PC-9 (cell line): ENCODE results near the gene MMD. TPM values are rescaled to one million over a fixed set of nuclear protein-coding genes. Genes with fewer than 3 reads are reported as not detected.
"Not testable (repeated sequence)": the region's sequence is repeated elsewhere in the genome, so short reads cannot be mapped to it uniquely, and the experiment has no call there.

Source experiments
- BruUV-seq: library from RNA; stranded (reverse); fragments of 400-500 nt; replicated peaks from 2 replicates; lab custom pipeline; 2021; lab: Mats Ljungman, UMichigan
- CTCF ChIA-PET: fragments of 300-600 bp; sonication (Branson Sonifier 250); formaldehyde crosslinking; loops from one replicate; lab custom pipeline; 2022; ENCODE audit warnings: antibody characterized with exemption; lab: Charles Lee
- POLR2A ChIA-PET: fragments of 300-600 bp; sonication (Branson Sonifier 250); formaldehyde crosslinking; loops from one replicate; lab custom pipeline; 2022; ENCODE audit warnings: antibody characterized with exemption; ENCODE audit not compliant: unreplicated experiment; lab: Charles Lee
- DNase-seq, 2 experiments: peaks; one replicate each; pipeline versions ENCODE4 v3.0.0 to v3.0.0-alpha.2; 2015 to 2022; ENCODE audit warnings: mixed read lengths in 1 of 2
- H2AFZ ChIP-seq: fragments of 200-600 bp; sonication (generic); 2 replicates; pipeline ENCODE4 v1.8.1; 2017; ENCODE audit warnings: antibody characterized with exemption
- H3F3A ChIP-seq: fragments of 200-600 bp; sonication (generic); 2 replicates; pipeline ENCODE4 v1.8.1; 2017; ENCODE audit warnings: antibody characterized with exemption, mild to moderate bottlenecking, low read depth; ENCODE audit not compliant: insufficient read depth
- H3K27ac ChIP-seq: fragments of 200-600 bp; sonication (generic); 2 replicates; pipeline ENCODE4 v1.6.1; 2016; ENCODE audit warnings: mixed run types
- H3K27me3 ChIP-seq: fragments of 200-600 bp; sonication (generic); 2 replicates; pipeline ENCODE4 v1.6.1; 2016; ENCODE audit warnings: low read depth, mixed run types; ENCODE audit not compliant: insufficient read depth
- H3K36me3 ChIP-seq: fragments of 200-600 bp; sonication (generic); 2 replicates; pipeline ENCODE4 v1.6.1; 2016; ENCODE audit warnings: low read depth, mixed run types
- H3K4me1 ChIP-seq: fragments of 200-600 bp; sonication (generic); replicated peaks from 2 replicates; pipeline ENCODE4 v1.6.1; 2016; ENCODE audit warnings: mixed run types; ENCODE audit not compliant: insufficient read depth
- H3K4me2 ChIP-seq: fragments of 200-600 bp; sonication (generic); 2 replicates; pipeline ENCODE4 v1.6.1; 2017; ENCODE audit warnings: mixed run types
- H3K4me3 ChIP-seq: fragments of 200-600 bp; sonication (generic); 2 replicates; pipeline ENCODE4 v1.6.1; 2016; ENCODE audit warnings: mixed run types
- H3K79me2 ChIP-seq: fragments of 200-600 bp; sonication (generic); 2 replicates; pipeline ENCODE4 v1.6.1; 2017; ENCODE audit warnings: low read depth, mixed run types
- H3K9me2 ChIP-seq: fragments of 200-600 bp; sonication (generic); 2 replicates; pipeline ENCODE4 v1.8.1; 2017; ENCODE audit warnings: mild to moderate bottlenecking; ENCODE audit not compliant: insufficient read depth
- H3K9me3 ChIP-seq: fragments of 200-600 bp; sonication (generic); 2 replicates; pipeline ENCODE4 v1.8.1; 2016; ENCODE audit warnings: low read depth; ENCODE audit not compliant: insufficient read depth
- H4K20me1 ChIP-seq: fragments of 200-600 bp; sonication (generic); 2 replicates; pipeline ENCODE4 v1.8.1; 2017; ENCODE audit not compliant: insufficient read depth
- EZH2 ChIP-seq: fragments of 200-600 bp; sonication (generic); IDR thresholded peaks from 2 replicates; pipeline ENCODE4 v1.8.0; 2017; ENCODE audit warnings: antibody characterized with exemption, low read depth
- intact Hi-C: fragments of 100-400 bp; cut with micrococcal nuclease; formaldehyde crosslinking; loops from one replicate; pipeline ENCODE4 v1.10.0; 2022; ENCODE audit not compliant: unreplicated experiment
- total RNA-seq: library from RNA; stranded (reverse); gene quantifications from 2 replicates; pipeline ENCODE4 v1.2.3, GENCODE V29; 2021
- TF ChIP-seq, protein P1 (sequence below): fragments of 200-600 bp; sonication (generic); conservative IDR thresholded peaks from 2 replicates; pipeline ENCODE4 v1.6.1; 2017; ENCODE audit warnings: mixed run types, antibody characterized with exemption, mild to moderate bottlenecking, moderate library complexity

Gene MMD
- total RNA-seq, 1 experiment from 2014 or later, result 7.2 TPM

DNA sequence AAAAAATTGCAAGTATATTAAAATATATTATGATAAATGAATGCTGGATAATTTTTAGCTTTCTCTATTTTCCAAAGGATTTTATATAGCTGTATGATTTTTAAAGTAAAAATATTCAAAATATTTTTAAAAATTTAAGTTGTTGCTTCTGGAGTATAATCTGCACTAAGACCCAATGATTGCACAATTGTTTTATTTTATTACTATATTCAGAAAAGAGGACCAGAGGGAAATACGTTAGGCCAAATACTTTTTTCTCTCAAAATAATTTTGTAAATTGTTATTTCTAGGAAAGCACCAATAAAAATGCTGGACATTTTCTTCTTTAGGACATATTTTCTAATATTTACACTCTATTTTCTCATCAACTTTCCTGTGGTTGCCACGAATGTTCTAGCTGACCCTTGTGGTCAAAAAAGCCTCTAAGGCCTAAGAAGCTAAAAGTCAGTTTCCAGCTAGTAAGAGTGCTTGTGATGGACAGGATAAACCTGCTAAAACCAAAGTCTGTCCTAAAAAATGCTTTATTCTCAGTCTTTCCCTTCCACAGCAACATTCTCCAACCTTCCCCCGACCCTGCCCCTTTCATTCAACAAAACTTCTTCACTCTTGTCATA, 31.2 kb downstream of the MMD start:
- no peak for DNase-seq
- ChIA-PET POLR2A (no interaction called here), CTCF (no interaction called here)
- H3K4me2 ChIP-seq, result no peak overlapping the region
- H4K20me1 ChIP-seq, result no peaks in the 10 kb centered on the region
- no peak overlapping the region for H2AFZ ChIP-seq
- no peaks in the 10 kb centered on the region for H3K9me3 ChIP-seq
- H3K79me2 ChIP-seq, result no peaks in the 10 kb centered on the region
- H3K4me3 ChIP-seq, result no peak overlapping the region
- H3K27ac ChIP-seq, result no peak overlapping the region
- 0 out of 2 replicates have a peak, but pooled peaks cover 4% of the 10 kb centered on the region for H3K4me1 ChIP-seq
- no peaks in the 10 kb centered on the region for H3K27me3 ChIP-seq
- BruUV-seq, result no TSS peak
- no peaks in the 10 kb centered on the region for H3K36me3 ChIP-seq
- no peak for TF ChIP-seq EZH2
- TF ChIP-seq, protein P1, sequence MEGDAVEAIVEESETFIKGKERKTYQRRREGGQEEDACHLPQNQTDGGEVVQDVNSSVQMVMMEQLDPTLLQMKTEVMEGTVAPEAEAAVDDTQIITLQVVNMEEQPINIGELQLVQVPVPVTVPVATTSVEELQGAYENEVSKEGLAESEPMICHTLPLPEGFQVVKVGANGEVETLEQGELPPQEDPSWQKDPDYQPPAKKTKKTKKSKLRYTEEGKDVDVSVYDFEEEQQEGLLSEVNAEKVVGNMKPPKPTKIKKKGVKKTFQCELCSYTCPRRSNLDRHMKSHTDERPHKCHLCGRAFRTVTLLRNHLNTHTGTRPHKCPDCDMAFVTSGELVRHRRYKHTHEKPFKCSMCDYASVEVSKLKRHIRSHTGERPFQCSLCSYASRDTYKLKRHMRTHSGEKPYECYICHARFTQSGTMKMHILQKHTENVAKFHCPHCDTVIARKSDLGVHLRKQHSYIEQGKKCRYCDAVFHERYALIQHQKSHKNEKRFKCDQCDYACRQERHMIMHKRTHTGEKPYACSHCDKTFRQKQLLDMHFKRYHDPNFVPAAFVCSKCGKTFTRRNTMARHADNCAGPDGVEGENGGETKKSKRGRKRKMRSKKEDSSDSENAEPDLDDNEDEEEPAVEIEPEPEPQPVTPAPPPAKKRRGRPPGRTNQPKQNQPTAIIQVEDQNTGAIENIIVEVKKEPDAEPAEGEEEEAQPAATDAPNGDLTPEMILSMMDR, result no peak
- H3K9me2 ChIP-seq, result 0 out of 2 replicates have a peak, but pooled peaks cover 7% of the 10 kb centered on the region
- intact Hi-C loops, result no loop called here
- no peaks in the 10 kb centered on the region for H3F3A ChIP-seq

DNA sequence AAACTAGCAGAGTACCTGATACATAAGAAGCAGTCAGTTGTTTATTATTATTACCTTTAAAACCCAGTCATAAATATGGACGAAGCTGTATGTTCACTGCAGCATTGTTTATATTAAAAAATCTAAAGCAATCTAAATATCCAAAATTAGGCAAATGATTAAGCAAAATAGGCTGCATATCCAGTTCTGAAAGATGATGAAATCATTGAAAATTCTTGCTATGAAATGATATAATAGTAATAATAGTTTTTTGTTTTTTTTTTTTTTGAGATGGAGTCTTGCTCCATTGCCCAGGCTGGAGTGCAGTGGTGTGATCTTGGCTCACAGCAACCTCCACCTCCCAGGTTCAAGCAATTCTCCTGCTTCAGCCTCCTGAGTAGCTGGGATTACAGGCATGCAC, 31.9 kb downstream of the MMD start:
- intact Hi-C loops, CTCF ChIA-PET, BruUV-seq, DNase-seq, H3F3A ChIP-seq, H3K27ac ChIP-seq, H3K36me3 ChIP-seq, H2AFZ ChIP-seq, H3K27me3 ChIP-seq, H3K4me2 ChIP-seq, H3K9me3 ChIP-seq, H3K9me2 ChIP-seq, POLR2A ChIA-PET, H3K4me1 ChIP-seq, H4K20me1 ChIP-seq, H3K4me3 ChIP-seq, H3K79me2 ChIP-seq: not testable (repeated sequence)

DNA sequence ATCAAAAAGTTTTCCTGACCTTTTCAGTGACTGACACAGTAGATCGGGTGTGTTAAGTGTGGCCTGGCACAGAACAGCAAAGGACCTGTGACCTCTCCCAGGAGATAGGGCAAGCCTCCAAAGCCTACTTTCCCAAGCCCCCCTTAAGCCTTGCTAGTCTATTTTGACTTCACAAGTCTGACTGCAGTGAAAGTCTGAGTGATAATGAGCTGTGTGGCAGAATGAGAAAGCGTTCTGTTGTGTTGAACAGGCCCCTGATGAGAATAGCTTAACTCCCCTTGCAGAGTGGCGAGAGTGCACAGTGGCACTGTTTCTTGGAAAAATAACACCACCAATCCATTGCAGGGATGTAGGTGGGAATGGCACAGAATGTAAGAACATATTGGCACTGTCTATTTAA, 32.8 kb downstream of the MMD start:
- H3K4me2 ChIP-seq, result no peak overlapping the region
- H3K79me2 ChIP-seq, result no peaks in the 10 kb centered on the region
- H3K9me3 ChIP-seq, result no peaks in the 10 kb centered on the region
- no peaks in the 10 kb centered on the region for H3K27me3 ChIP-seq
- no peaks in the 10 kb centered on the region for H4K20me1 ChIP-seq
- 0 out of 2 replicates have a peak, but pooled peaks cover 4% of the 10 kb centered on the region for H3K4me1 ChIP-seq
- H3K4me3 ChIP-seq, result no peak overlapping the region
- DNase-seq, result no peak
- intact Hi-C loops, result no loop called here
- BruUV-seq, result no TSS peak
- H3K27ac ChIP-seq, result no peak overlapping the region
- ChIA-PET CTCF (no interaction called here), POLR2A (interaction anchor here (0.6 kb wide), 1 partner anchor 279 kb away, joined by 3 read pairs; no protein-coding TSS in a partner anchor)
- H2AFZ ChIP-seq, result no peak overlapping the region
- TF ChIP-seq, protein P1, result no peak
- no peak for TF ChIP-seq EZH2
- no peaks in the 10 kb centered on the region for H3K36me3 ChIP-seq
- 0 out of 2 replicates have a peak, but pooled peaks cover 6% of the 10 kb centered on the region for H3K9me2 ChIP-seq
- H3F3A ChIP-seq, result no peaks in the 10 kb centered on the region
